ENCODE results near the gene BEND5. TPM values are rescaled to one million over a fixed set of nuclear protein-coding genes. Genes with fewer than 3 reads are reported as not detected.

Gene BEND5
- total RNA-seq: not detected in 2 replicates

DNA sequence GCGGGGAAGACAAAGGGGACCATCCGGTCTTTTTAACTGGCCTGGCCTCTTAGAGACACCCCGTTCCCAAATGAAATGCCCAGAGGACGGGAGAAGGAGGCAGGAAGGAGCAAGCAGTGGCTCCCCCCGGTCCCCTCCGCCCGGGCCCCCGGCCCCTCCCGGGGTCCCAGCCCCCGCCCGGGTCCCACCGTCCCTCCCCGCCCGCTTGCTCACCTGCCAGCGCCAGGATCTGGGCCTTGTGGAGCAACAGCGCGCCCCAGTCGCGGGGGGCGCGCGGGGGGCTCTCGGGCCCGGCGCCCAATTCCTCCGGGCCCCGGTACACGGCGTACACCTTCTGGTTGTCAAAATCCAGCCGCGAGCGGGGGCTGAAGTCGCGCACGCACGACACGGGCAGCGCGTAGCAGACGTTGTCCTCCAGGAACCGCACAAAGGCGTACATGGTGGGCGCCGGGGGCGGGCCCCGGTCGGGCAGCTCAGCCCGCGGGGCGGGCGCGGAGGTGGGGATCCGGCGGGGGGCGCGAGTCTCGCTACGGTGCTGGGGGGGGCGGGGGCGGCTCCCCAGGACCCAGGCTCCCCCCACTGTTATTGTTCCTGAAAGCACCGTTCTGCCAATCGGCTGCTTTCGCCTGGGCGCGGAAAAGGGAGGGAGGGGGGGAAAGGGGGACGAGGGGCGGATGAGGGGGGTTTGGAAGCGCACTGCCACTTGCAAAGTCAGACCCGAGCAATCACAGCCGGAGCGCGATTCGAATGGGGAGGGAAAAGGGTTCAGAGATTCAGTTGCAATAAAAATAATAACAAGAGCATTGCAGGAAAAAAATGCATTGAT is at the start of gene BEND5:
Gene BEND5, minus strand, starts transcription at position 499 of the 826 bp plus-strand sequence. Its CDS starts 60 bp downstream, at position 439.

